Endothelial cell of umbilical vein (primary cell): ENCODE measurements around the gene HYAL2. TPM values are rescaled to one million over a fixed set of nuclear protein-coding genes. Genes with fewer than 3 reads are reported as not detected.

Experiments
- BruUV-seq: library from RNA; stranded (reverse); fragments of 400-500 nt; replicated peaks from 2 replicates; lab custom pipeline; 2021; lab: Mats Ljungman, UMichigan
- CTCF ChIA-PET: fragments of 300-600, 350-600 bp; sonication (Branson Sonifier 250); formaldehyde crosslinking; loops from one replicate; lab custom pipeline; 2021; ENCODE audit warnings: antibody characterized with exemption, inconsistent platforms; lab: Charles Lee
- POLR2A ChIA-PET: fragments of 300-600, 350-600 bp; sonication (Branson Sonifier 250); formaldehyde crosslinking; loops from one replicate; lab custom pipeline; 2021; ENCODE audit warnings: antibody characterized with exemption, inconsistent platforms; lab: Charles Lee
- DNase-seq: peaks from one replicate; pipeline ENCODE4 v3.0.0-alpha.2; 2011; ENCODE audit warnings: low read depth, low spot score
- FAIRE-seq: peaks from 2 replicates; lab custom pipeline; 2011; peaks lifted over from hg19 to GRCh38; lab: Jason Lieb, UNC
- H2AFZ ChIP-seq: 2 replicates; pipeline ENCODE4 v1.6.0; 2012; ENCODE audit warnings: low read depth, low read length, control low read depth, inconsistent platforms
- H3K27ac ChIP-seq: 2 replicates; pipeline ENCODE4 v1.5.1; 2011; ENCODE audit warnings: low read depth, mild to moderate bottlenecking, control low read depth, low read length, moderate library complexity; ENCODE audit not compliant: insufficient read depth
- H3K27me3 ChIP-seq, 2 experiments: 2 replicates each; pipeline versions ENCODE4 v1.6.0 to v1.6.1; 2011; ENCODE audit warnings: low read length in 2 of 2, mixed read lengths in 1 of 2; ENCODE audit not compliant: control insufficient read depth in 2 of 2, insufficient read depth in 2 of 2
- H3K36me3 ChIP-seq, 2 experiments: 2 replicates in 1 of 2; 3 replicates in 1 of 2; pipeline ENCODE4 v1.5.1; 2011; ENCODE audit warnings: low read length in 2 of 2, mild to moderate bottlenecking in 1 of 2, moderate library complexity in 1 of 2; ENCODE audit not compliant: control insufficient read depth in 2 of 2, insufficient read depth in 2 of 2; ENCODE audit errors: extremely low read depth in 1 of 2
- H3K4me1 ChIP-seq: 3 replicates; pipeline ENCODE4 v1.5.1; 2011; ENCODE audit warnings: mild to moderate bottlenecking, low read length; ENCODE audit not compliant: control insufficient read depth, insufficient read depth; ENCODE audit errors: extremely low read depth
- H3K4me2 ChIP-seq: 2 replicates; pipeline ENCODE4 v1.6.1; 2011; ENCODE audit warnings: low read length, control low read depth, mixed read lengths; ENCODE audit not compliant: insufficient read depth
- H3K4me3 ChIP-seq, 3 experiments: fragments of 200-600 bp in 1 of 3; sonication (generic), shearing (Covaris generic) in 1 of 3; replicated peaks in 1 of 3; 2 replicates each; pipeline ENCODE4 v1.5.1; 2011 to 2016; ENCODE audit warnings: control low read depth in 3 of 3, low read length in 3 of 3, mild to moderate bottlenecking in 2 of 3, inconsistent platforms in 1 of 3, low read depth in 1 of 3, moderate library complexity in 1 of 3; ENCODE audit not compliant: insufficient read depth in 1 of 3
- H3K79me2 ChIP-seq: 2 replicates; pipeline ENCODE4 v1.6.0; 2012; ENCODE audit warnings: low read length, inconsistent platforms; ENCODE audit not compliant: control insufficient read depth, insufficient read depth
- H3K9ac ChIP-seq: replicated peaks from 2 replicates; pipeline ENCODE3; 2011; ENCODE audit warnings: low read length, control low read depth; ENCODE audit not compliant: insufficient read depth; ENCODE audit errors: extremely low read depth
- H3K9me1 ChIP-seq: replicated peaks from 3 replicates; pipeline ENCODE4 v1.6.0; 2011; ENCODE audit warnings: mild to moderate bottlenecking, low read length; ENCODE audit not compliant: control insufficient read depth, insufficient read depth; ENCODE audit errors: extremely low read depth
- H3K9me3 ChIP-seq: replicated peaks from 2 replicates; pipeline ENCODE4 v1.5.1; 2012; ENCODE audit warnings: low read length, inconsistent platforms; ENCODE audit not compliant: control insufficient read depth, insufficient read depth
- H4K20me1 ChIP-seq: replicated peaks from 2 replicates; pipeline ENCODE3; 2011; ENCODE audit warnings: mild to moderate bottlenecking, low read length; ENCODE audit not compliant: control insufficient read depth, insufficient read depth; ENCODE audit errors: extremely low read depth
- EZH2 ChIP-seq: IDR thresholded peaks from 2 replicates; pipeline ENCODE4 v1.6.1; 2012; ENCODE audit warnings: borderline replicate concordance, low read depth, mild to moderate bottlenecking, moderate library complexity, low read length, inconsistent platforms; ENCODE audit not compliant: severe bottlenecking
- GATA2 ChIP-seq: IDR thresholded peaks from 2 replicates; pipeline ENCODE4 v1.7.0; 2011; ENCODE audit warnings: low read depth, mild to moderate bottlenecking, moderate library complexity, mixed read lengths, low read length; ENCODE audit not compliant: insufficient read length, insufficient read depth
- JUN ChIP-seq: IDR thresholded peaks from 2 replicates; pipeline ENCODE4 v1.6.1; 2011; ENCODE audit warnings: borderline replicate concordance, low read depth; ENCODE audit not compliant: insufficient read length, insufficient read depth
- POLR2A ChIP-seq: IDR thresholded peaks from 2 replicates; pipeline ENCODE4 v1.6.1; 2012; ENCODE audit warnings: low read depth, mild to moderate bottlenecking, control low read depth, low read length
- POLR2AphosphoS5 ChIP-seq: IDR thresholded peaks from 2 replicates; pipeline ENCODE4 v1.6.1; 2012; ENCODE audit warnings: low read depth, mild to moderate bottlenecking, control low read depth, low read length, moderate library complexity; ENCODE audit not compliant: insufficient read depth
- dilution Hi-C: fragments of 300-500 bp; cut with MboI; formaldehyde crosslinking; loops from one replicate; pipeline ENCODE4 v1.15.0; 2019; ENCODE audit warnings: low sequenced_read_pairs; ENCODE audit not compliant: extremely low pct_ligation_motif_present
- intact Hi-C: fragments of 100-400 bp; cut with micrococcal nuclease; formaldehyde crosslinking; loops from one replicate; pipeline ENCODE4 v1.10.0; 2022
- polyA plus RNA-seq, 4 experiments: library from polyadenylated mRNA; depleted of rRNA in 3 of 4; stranded (reverse) in 3 of 4; unstranded in 1 of 4; fragments of >200 nt; gene quantifications; 2 replicates each; pipeline versions ENCODE4 v1.2.1 to v1.2.3, GENCODE V29; 2011 to 2012; ENCODE audit warnings: missing spikeins in 1 of 4
- total RNA-seq: library from RNA; stranded (reverse); gene quantifications from 2 replicates; pipeline ENCODE4 v1.2.3, GENCODE V29; 2021
- TF ChIP-seq, protein P1 (sequence below), 2 donors: IDR thresholded peaks; 1 replicate in 1 of 2; 2 replicates in 1 of 2; pipeline ENCODE4 v1.5.1; 2011; ENCODE audit warnings: low read length in 2 of 2, mild to moderate bottlenecking in 2 of 2, moderate library complexity in 2 of 2, control low read depth in 1 of 2, inconsistent platforms in 1 of 2, low read depth in 1 of 2; ENCODE audit not compliant: insufficient read depth in 1 of 2; ENCODE audit errors: extremely low read depth in 1 of 2

HYAL2 gene
- total and polyA plus RNA-seq, 2 donors (not counting 3 experiments of a cell fraction or from before 2014, with no cell fraction given) = 266 to 970 TPM

DNA sequence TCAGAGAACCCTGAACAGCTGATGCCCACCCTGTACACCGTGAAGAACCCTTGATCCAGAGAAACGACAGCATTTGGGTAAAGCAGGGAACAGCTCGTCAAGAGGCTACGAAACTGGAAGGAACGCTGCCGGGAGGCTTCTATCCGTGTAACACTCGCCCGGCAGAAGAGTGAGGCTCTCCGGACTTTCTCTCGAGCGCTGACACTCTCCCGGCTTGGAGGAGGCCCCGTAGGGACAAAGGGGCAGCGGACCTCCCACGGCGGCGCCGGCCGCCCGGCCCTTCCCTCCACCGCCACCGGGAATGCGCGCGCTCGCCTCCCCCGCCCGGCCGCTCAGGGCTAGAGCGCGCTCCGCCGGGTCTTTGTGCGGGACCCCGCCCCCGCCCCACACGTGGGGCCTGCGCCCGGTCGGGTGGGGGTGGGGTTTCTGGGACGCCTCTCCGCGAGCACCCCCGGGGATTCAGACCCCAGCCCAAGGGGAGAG is 1.7 kb downstream of the HYAL2 start:
- H3K36me3 ChIP-seq = peaks cover 11 to 40% of the 10 kb centered on the region in 2 experiments
- TF ChIP-seq POLR2A = peak; percentile 71
- no peak for TF ChIP-seq EZH2
- BruUV-seq = no TSS peak
- no peak overlapping the region for H2AFZ ChIP-seq
- H3K9me1 ChIP-seq = no peaks in the 10 kb centered on the region
- peaks cover 67% of the 10 kb centered on the region for H3K4me1 ChIP-seq
- no peaks in the 10 kb centered on the region for H4K20me1 ChIP-seq
- peak overlapping the region; percentile 87 for H3K27ac ChIP-seq
- FAIRE-seq (no peak), DNase-seq (peak; percentile 77)
- dilution Hi-C loops (no loop called here), intact Hi-C loops (no loop called here)
- peak overlapping the region; percentile 69 for H3K4me2 ChIP-seq
- ChIA-PET POLR2A (interaction anchor here (0.6 to 5.1 kb wide), 2 partner anchors 15 to 62 kb away, joined by 3 to 38 read pairs; no protein-coding TSS in a partner anchor), CTCF (interaction anchor here (0.5 to 4.3 kb wide), 13 partner anchors 7 to 1360 kb away, joined by 3 to 36 read pairs (median 3); partner anchors contain the start of genes CYB561D2, HYAL3, NAA80 and NPRL2)
- H3K27me3 ChIP-seq = no peaks in the 10 kb centered on the region
- H3K9ac ChIP-seq = peak overlapping the region; percentile 89
- H3K4me3 ChIP-seq = peak overlapping the region; percentile 65 to 89 (median 89)
- peaks cover 52% of the 10 kb centered on the region for H3K79me2 ChIP-seq
- no peaks in the 10 kb centered on the region for H3K9me3 ChIP-seq

DNA sequence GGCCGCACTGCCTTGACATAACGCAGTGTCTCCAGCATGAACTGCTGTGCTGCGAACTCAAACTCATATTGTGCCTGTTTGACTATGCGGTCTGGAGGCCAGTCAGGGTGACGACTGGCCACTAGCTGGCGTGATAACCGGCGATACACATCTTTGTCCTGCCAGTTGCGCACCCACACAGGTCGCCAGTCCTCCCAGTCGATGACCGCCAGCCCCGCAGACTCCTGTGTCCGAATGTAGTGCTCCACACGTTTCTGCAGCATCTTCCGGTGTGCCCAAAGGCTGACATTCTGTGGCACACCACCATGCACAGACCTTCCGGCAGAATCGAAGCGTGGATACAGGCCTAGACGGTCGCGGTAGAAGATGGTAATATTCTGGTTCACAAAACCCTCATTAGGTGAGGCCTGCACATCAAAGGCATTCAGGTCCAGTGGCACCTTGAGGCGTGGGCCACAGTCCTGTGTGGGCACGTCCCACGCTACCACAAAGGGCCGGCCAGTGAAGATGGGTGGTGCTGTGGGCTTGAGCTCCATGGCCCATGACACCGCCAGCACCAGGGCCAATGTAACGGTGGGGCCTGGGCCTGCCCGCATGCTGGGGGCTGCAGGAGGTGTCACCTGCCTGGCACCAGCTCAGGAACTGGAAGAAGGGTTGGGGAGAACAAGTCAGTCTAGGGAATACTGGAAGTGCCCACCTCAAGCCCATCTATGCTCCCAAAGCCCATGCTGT is 2.5 kb downstream of the HYAL2 start:
- ChIA-PET CTCF (interaction anchor here (1.2 kb wide), 1 partner anchor 8 kb away, joined by 4 read pairs; the partner anchor contains the start of gene TUSC2), POLR2A (interaction anchor here (1.2 to 5.1 kb wide), 2 partner anchors 8 to 16 kb away, joined by 3 to 38 read pairs; partner anchors contain the start of gene TUSC2)
- FAIRE-seq (peak; percentile 87), DNase-seq (peak; percentile 46)
- TF ChIP-seq POLR2AphosphoS5 (peak; percentile 21), GATA2 (peak; percentile 36), POLR2A (peak; percentile 59), JUN (no peak)
- TF ChIP-seq, protein P1, sequence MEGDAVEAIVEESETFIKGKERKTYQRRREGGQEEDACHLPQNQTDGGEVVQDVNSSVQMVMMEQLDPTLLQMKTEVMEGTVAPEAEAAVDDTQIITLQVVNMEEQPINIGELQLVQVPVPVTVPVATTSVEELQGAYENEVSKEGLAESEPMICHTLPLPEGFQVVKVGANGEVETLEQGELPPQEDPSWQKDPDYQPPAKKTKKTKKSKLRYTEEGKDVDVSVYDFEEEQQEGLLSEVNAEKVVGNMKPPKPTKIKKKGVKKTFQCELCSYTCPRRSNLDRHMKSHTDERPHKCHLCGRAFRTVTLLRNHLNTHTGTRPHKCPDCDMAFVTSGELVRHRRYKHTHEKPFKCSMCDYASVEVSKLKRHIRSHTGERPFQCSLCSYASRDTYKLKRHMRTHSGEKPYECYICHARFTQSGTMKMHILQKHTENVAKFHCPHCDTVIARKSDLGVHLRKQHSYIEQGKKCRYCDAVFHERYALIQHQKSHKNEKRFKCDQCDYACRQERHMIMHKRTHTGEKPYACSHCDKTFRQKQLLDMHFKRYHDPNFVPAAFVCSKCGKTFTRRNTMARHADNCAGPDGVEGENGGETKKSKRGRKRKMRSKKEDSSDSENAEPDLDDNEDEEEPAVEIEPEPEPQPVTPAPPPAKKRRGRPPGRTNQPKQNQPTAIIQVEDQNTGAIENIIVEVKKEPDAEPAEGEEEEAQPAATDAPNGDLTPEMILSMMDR (IDR thresholded peaks at IDR 0.05; ENCODE audit: extremely low read depth in 1 of 2, insufficient read depth in 1 of 2, low read depth in 1 of 2, low read length in 2 of 2) = peak in 1 of 2 donors; percentile 50
- Histone ChIP-seq H2AFZ (no peak overlapping the region), H3K9me3 (no peaks in the 10 kb centered on the region), H3K4me3 (peak overlapping the region; percentile 65 to 89 (median 89)), H3K27me3 (no peaks in the 10 kb centered on the region), H3K4me1 (peaks cover 67% of the 10 kb centered on the region), H3K9me1 (no peaks in the 10 kb centered on the region), H4K20me1 (no peaks in the 10 kb centered on the region), H3K27ac (peak overlapping the region; percentile 87), H3K9ac (peak overlapping the region; percentile 89), H3K36me3 (peaks cover 16 to 40% of the 10 kb centered on the region in 2 experiments), H3K79me2 (peaks cover 52% of the 10 kb centered on the region), H3K4me2 (peak overlapping the region; percentile 69)
- intact Hi-C loops (no loop called here), dilution Hi-C loops (no loop called here)
- TSS peak; percentile 10 for BruUV-seq
